Testis (tissue), 3 donors: ENCODE results near the gene UNC13D. TPM values are rescaled to one million over a fixed set of nuclear protein-coding genes. Genes with fewer than 3 reads are reported as not detected.
A peak's percentile ranks its signal among the peaks of the same experiment; 100 is the strongest.
"Not testable (repeated sequence)": the region's sequence is repeated elsewhere in the genome, so short reads cannot be mapped to it uniquely, and the experiment has no call there.

Experiments used
- DNase-seq: peaks from one replicate; pipeline ENCODE4 v3.0.0-alpha.2; 2019
- H3K27ac ChIP-seq, 2 donors: fragments of 200-600 bp; sonication (generic); one replicate each; pipeline ENCODE4 v1.5.1; 2019
- H3K27me3 ChIP-seq: fragments of 200-600 bp; sonication (generic); one replicate; pipeline ENCODE4 v1.5.1; 2019
- H3K36me3 ChIP-seq: fragments of 200-600 bp; sonication (generic); one replicate; pipeline ENCODE4 v1.5.1; 2017; ENCODE audit warnings: low read depth; ENCODE audit errors: missing control alignments
- H3K4me1 ChIP-seq: fragments of 200-600 bp; sonication (generic); one replicate; pipeline ENCODE4 v1.5.1; 2019
- H3K4me3 ChIP-seq, 2 donors: fragments of 200-600 bp; sonication (generic); one replicate each; pipeline ENCODE4 v1.5.1; 2017 to 2019
- H3K9me3 ChIP-seq: fragments of 200-600 bp; sonication (generic); one replicate; pipeline ENCODE4 v1.5.1; 2017
- CTCF ChIP-seq, 3 experiments: fragments of 450-650 bp in 2 of 3; fragments of 200-600 bp in 1 of 3; sonication (generic) in 1 of 3; IDR thresholded peaks; one replicate each; pipeline ENCODE4 v1.5.1; 2016 to 2019; ENCODE audit warnings: antibody characterized with exemption in 3 of 3, mild to moderate bottlenecking in 2 of 3, moderate library complexity in 1 of 3
- POLR2A ChIP-seq: fragments of 450-650 bp; IDR thresholded peaks from one replicate; pipeline ENCODE4 v1.6.1; 2017; ENCODE audit warnings: antibody characterized with exemption, mild to moderate bottlenecking, moderate library complexity
- WGBS, 2 donors: methylation state at CpG; one replicate each; pipeline ENCODE4 v1.1.5; 2018; 5-methylcytosine and 5-hydroxymethylcytosine counted together
- intact Hi-C: fragments of 100-400 bp; cut with DNase I; formaldehyde crosslinking; loops from one replicate; pipeline ENCODE4 v1.15.1; 2023; ENCODE audit warnings: low total_unique reads
- polyA plus RNA-seq: library from polyadenylated mRNA; stranded (reverse); fragments of 350-450 nt; fragmentation: Illumina TruSeq; extraction: RNeasy Lipid Tissue Mini Kit (QIAGEN cat#74804); gene quantifications from one replicate; pipeline ENCODE4 v1.2.3, GENCODE V29; 2014; ENCODE audit warnings: low read depth, low replicate concordance; ENCODE audit not compliant: insufficient read depth
- total RNA-seq, 2 donors: library from RNA; depleted of rRNA; stranded (reverse); fragments of >200 nt; gene quantifications; one replicate each; pipeline ENCODE4 v1.2.3, GENCODE V29; 2016

The UNC13D gene
- total and polyA plus RNA-seq, 3 donors from 2014 or later, result 10.2 to 20.4 (median 15.0) TPM

- no peaks in the 10 kb centered on the region for H3K36me3 ChIP-seq
- peak overlapping the region; percentile 90 to 93 for H3K27ac ChIP-seq
- H3K4me3 ChIP-seq, result no peak overlapping the region
- H3K27me3 ChIP-seq, result no peaks in the 10 kb centered on the region
- H3K4me1 ChIP-seq, result peaks cover 70% of the 10 kb centered on the region
- 70 to 80% methylated on average over 33 to 38 of the region's 38 CpGs for WGBS, 2 donors
- intact Hi-C loops, result no loop called here
- no peak for TF ChIP-seq POLR2A
- no peak for TF ChIP-seq CTCF (IDR thresholded peaks at IDR 0.05)
- H3K9me3 ChIP-seq, result no peaks in the 10 kb centered on the region
- DNase-seq, result no peak
These were observed 30.3 kb upstream of the UNC13D start for GRCh38 chr17:75874323-75875181.

- intact Hi-C loops, result no loop called here
- Histone ChIP-seq H3K9me3 (no peaks in the 10 kb centered on the region), H3K4me3 (no peak overlapping the region), H3K27ac (peak overlapping the region; percentile 90 to 93), H3K36me3 (no peaks in the 10 kb centered on the region), H3K4me1 (peaks cover 78% of the 10 kb centered on the region), H3K27me3 (no peaks in the 10 kb centered on the region)
- no peak for TF ChIP-seq POLR2A
- no peak for TF ChIP-seq CTCF (IDR thresholded peaks at IDR 0.05)
- peak; percentile 54 for DNase-seq
- WGBS, 2 donors, result 37 to 56% methylated on average over 7 to 11 of the region's 11 CpGs
These were observed 29.6 kb upstream of the UNC13D start for GRCh38 chr17:75873587-75874322.

- DNase-seq, result peak; percentile 92
- Histone ChIP-seq H3K36me3 (no peaks in the 10 kb centered on the region), H3K4me1 (peaks cover 80% of the 10 kb centered on the region), H3K4me3 (no peak overlapping the region), H3K9me3 (no peaks in the 10 kb centered on the region), H3K27ac (peak overlapping the region; percentile 90 to 93), H3K27me3 (no peaks in the 10 kb centered on the region)
- intact Hi-C loops, result no loop called here
- 24 to 31% methylated on average over 7 to 13 of the region's 13 CpGs for WGBS, 2 donors
- TF ChIP-seq CTCF (IDR thresholded peaks at IDR 0.05) (no peak), POLR2A (no peak)
These were observed 28.5 kb upstream of the UNC13D start for GRCh38 chr17:75872434-75873351.

GRCh38 chr17:75870228-75870627 lies 26.0 kb upstream of the UNC13D start:
- Histone ChIP-seq H3K4me1 (peaks cover 56% of the 10 kb centered on the region), H3K27ac (peak overlapping the region; percentile 73 to 90)
- DNase-seq, H3K4me3 ChIP-seq, H3K27me3 ChIP-seq, intact Hi-C loops, H3K9me3 ChIP-seq, H3K36me3 ChIP-seq: not testable (repeated sequence)
- WGBS, 2 donors, result 71 to 73% methylated on average over 10 of the region's 10 CpGs
